ENCODE data around the gene NACC2.

The NACC2 gene

GRCh38 chr9:136016572-136017288, 78.4 kb downstream of the NACC2 start:
- TF ChIP-seq CTCF (IDR thresholded peaks at IDR 0.05), result no peak
- peak; percentile 13 to 65 for DNase-seq
- intact Hi-C loops (cut with DNase I; ENCODE audit: low total_unique reads), result no loop called here
- Histone ChIP-seq H3K27me3 (no peaks in the 10 kb centered on the region), H3K4me3 (no peak overlapping the region), H3K9me3 (no peaks in the 10 kb centered on the region), H3K36me3 (peaks cover 7 to 62% (median 12%) of the 10 kb centered on the region in 3 donors), H3K4me1 (peaks cover 0 to 32% (median 19%) of the 10 kb centered on the region in 4 donors), H3K27ac (no peak overlapping the region)

GRCh38 chr9:136015656-136016571, 79.2 kb downstream of the NACC2 start:
- no peak for TF ChIP-seq CTCF (IDR thresholded peaks at IDR 0.05)
- H3K36me3 ChIP-seq, result peaks cover 13 to 70% (median 20%) of the 10 kb centered on the region in 3 donors
- no peaks in the 10 kb centered on the region for H3K27me3 ChIP-seq
- H3K4me1 ChIP-seq, result peaks cover 0 to 32% (median 20%) of the 10 kb centered on the region in 4 donors
- intact Hi-C loops (cut with DNase I; ENCODE audit: low total_unique reads), result no loop called here
- peak; percentile 7 to 54 for DNase-seq
- H3K4me3 ChIP-seq, result no peak overlapping the region
- no peak overlapping the region for H3K27ac ChIP-seq
- H3K9me3 ChIP-seq, result no peaks in the 10 kb centered on the region

GRCh38 chr9:136014924-136015633, 80.0 kb downstream of the NACC2 start:
- no peaks in the 10 kb centered on the region for H3K9me3 ChIP-seq
- no peak for TF ChIP-seq CTCF (IDR thresholded peaks at IDR 0.05)
- peaks cover 18 to 72% (median 21%) of the 10 kb centered on the region in 3 donors for H3K36me3 ChIP-seq
- H3K27ac ChIP-seq, result no peak overlapping the region
- DNase-seq, result peak; percentile 13 to 55
- no peak overlapping the region for H3K4me3 ChIP-seq
- peaks cover 0 to 32% (median 20%) of the 10 kb centered on the region in 4 donors for H3K4me1 ChIP-seq
- no peaks in the 10 kb centered on the region for H3K27me3 ChIP-seq
- intact Hi-C loops (cut with DNase I; ENCODE audit: low total_unique reads), result no loop called here

GRCh38 chr9:136014147-136014923, 80.8 kb downstream of the NACC2 start:
- Histone ChIP-seq H3K27ac (no peak overlapping the region), H3K27me3 (no peaks in the 10 kb centered on the region), H3K4me1 (peaks cover 0 to 29% (median 20%) of the 10 kb centered on the region in 4 donors), H3K9me3 (no peaks in the 10 kb centered on the region), H3K4me3 (no peak overlapping the region), H3K36me3 (peaks cover 18 to 78% (median 26%) of the 10 kb centered on the region in 3 donors)
- TF ChIP-seq CTCF (IDR thresholded peaks at IDR 0.05), result no peak
- peak; percentile 15 to 60 for DNase-seq
- intact Hi-C loops (cut with DNase I; ENCODE audit: low total_unique reads), result no loop called here

All from tibial artery (tissue), 4 donors.